ENCODE measurements around the gene HDLBP.
"Not testable (repeated sequence)": the region's sequence is repeated elsewhere in the genome, so short reads cannot be mapped to it uniquely, and the experiment has no call there.

HDLBP gene

GRCh38 chr2:241200822-241201395 is 114.6 kb downstream of the HDLBP start:
- H3K36me3 ChIP-seq (ENCODE audit: control insufficient read depth, insufficient read depth, low read length) = no peaks in the 10 kb centered on the region
- no peaks in the 10 kb centered on the region for H3K4me1 ChIP-seq (ENCODE audit: control insufficient read depth, insufficient read depth, low read length)
- no peaks in the 10 kb centered on the region for H3K27me3 ChIP-seq (ENCODE audit: control insufficient read depth, insufficient read depth, low read length)
- no peak overlapping the region for H3K4me3 ChIP-seq (ENCODE audit: low read length)
- H3K9ac ChIP-seq (ENCODE audit: low read length) = no peak overlapping the region
- no peak overlapping the region for H3K27ac ChIP-seq (ENCODE audit: low read depth, low read length)

- Histone ChIP-seq H3K9ac (ENCODE audit: low read length) (no peak overlapping the region), H3K27ac (ENCODE audit: low read depth, low read length) (no peak overlapping the region), H3K4me1 (ENCODE audit: control insufficient read depth, insufficient read depth, low read length) (no peaks in the 10 kb centered on the region), H3K36me3 (ENCODE audit: control insufficient read depth, insufficient read depth, low read length) (no peaks in the 10 kb centered on the region), H3K4me3 (ENCODE audit: low read length) (no peak overlapping the region), H3K27me3 (ENCODE audit: control insufficient read depth, insufficient read depth, low read length) (no peaks in the 10 kb centered on the region)
Measured at GRCh38 chr2:241199897-241200821, 115.3 kb downstream of the HDLBP start.

- Histone ChIP-seq H3K27me3 (ENCODE audit: control insufficient read depth, insufficient read depth, low read length) (no peaks in the 10 kb centered on the region), H3K36me3 (ENCODE audit: control insufficient read depth, insufficient read depth, low read length) (no peaks in the 10 kb centered on the region), H3K27ac (ENCODE audit: low read depth, low read length) (no peak overlapping the region), H3K4me1 (ENCODE audit: control insufficient read depth, insufficient read depth, low read length) (no peaks in the 10 kb centered on the region), H3K9ac (ENCODE audit: low read length) (no peak overlapping the region), H3K4me3 (ENCODE audit: low read length) (no peak overlapping the region)
Measured at GRCh38 chr2:241199286-241199685, 116.2 kb downstream of the HDLBP start.

- Histone ChIP-seq H3K4me1 (ENCODE audit: control insufficient read depth, insufficient read depth, low read length) (no peaks in the 10 kb centered on the region), H3K4me3 (ENCODE audit: low read length) (no peak overlapping the region), H3K36me3 (ENCODE audit: control insufficient read depth, insufficient read depth, low read length) (no peaks in the 10 kb centered on the region), H3K27ac (ENCODE audit: low read depth, low read length) (no peak overlapping the region), H3K27me3 (ENCODE audit: control insufficient read depth, insufficient read depth, low read length) (no peaks in the 10 kb centered on the region), H3K9ac (ENCODE audit: low read length) (no peak overlapping the region)
Measured at GRCh38 chr2:241198381-241199279, 116.8 kb downstream of the HDLBP start.

- no peaks in the 10 kb centered on the region for H3K27me3 ChIP-seq (ENCODE audit: control insufficient read depth, insufficient read depth, low read length)
- H3K36me3 ChIP-seq (ENCODE audit: control insufficient read depth, insufficient read depth, low read length) = no peaks in the 10 kb centered on the region
- no peak overlapping the region for H3K27ac ChIP-seq (ENCODE audit: low read depth, low read length)
- H3K4me3 ChIP-seq (ENCODE audit: low read length) = no peak overlapping the region
- no peak overlapping the region for H3K9ac ChIP-seq (ENCODE audit: low read length)
- no peaks in the 10 kb centered on the region for H3K4me1 ChIP-seq (ENCODE audit: control insufficient read depth, insufficient read depth, low read length)
Measured at GRCh38 chr2:241197947-241198346, 117.5 kb downstream of the HDLBP start.

- H3K36me3 ChIP-seq (ENCODE audit: control insufficient read depth, insufficient read depth, low read length); H3K27ac ChIP-seq (ENCODE audit: low read depth, low read length); H3K4me1 ChIP-seq (ENCODE audit: control insufficient read depth, insufficient read depth, low read length); H3K4me3 ChIP-seq (ENCODE audit: low read length); H3K27me3 ChIP-seq (ENCODE audit: control insufficient read depth, insufficient read depth, low read length); H3K9ac ChIP-seq (ENCODE audit: low read length): not testable (repeated sequence)
Measured at GRCh38 chr2:241197246-241197645, 118.2 kb downstream of the HDLBP start.

- Histone ChIP-seq H3K36me3 (ENCODE audit: control insufficient read depth, insufficient read depth, low read length) (no peaks in the 10 kb centered on the region), H3K4me1 (ENCODE audit: control insufficient read depth, insufficient read depth, low read length) (no peaks in the 10 kb centered on the region), H3K27ac (ENCODE audit: low read depth, low read length) (no peak overlapping the region), H3K27me3 (ENCODE audit: control insufficient read depth, insufficient read depth, low read length) (no peaks in the 10 kb centered on the region), H3K9ac (ENCODE audit: low read length) (no peak overlapping the region), H3K4me3 (ENCODE audit: low read length) (no peak overlapping the region)
Measured at GRCh38 chr2:241195506-241196130, 119.9 kb downstream of the HDLBP start.

GRCh38 chr2:241194811-241195210 is 120.7 kb downstream of the HDLBP start:
- Histone ChIP-seq H3K36me3 (ENCODE audit: control insufficient read depth, insufficient read depth, low read length) (no peaks in the 10 kb centered on the region), H3K9ac (ENCODE audit: low read length) (no peak overlapping the region), H3K27me3 (ENCODE audit: control insufficient read depth, insufficient read depth, low read length) (no peaks in the 10 kb centered on the region), H3K4me1 (ENCODE audit: control insufficient read depth, insufficient read depth, low read length) (no peaks in the 10 kb centered on the region), H3K27ac (ENCODE audit: low read depth, low read length) (no peak overlapping the region), H3K4me3 (ENCODE audit: low read length) (no peak overlapping the region)

- Histone ChIP-seq H3K27ac (ENCODE audit: low read depth, low read length) (no peak overlapping the region), H3K27me3 (ENCODE audit: control insufficient read depth, insufficient read depth, low read length) (no peaks in the 10 kb centered on the region), H3K4me1 (ENCODE audit: control insufficient read depth, insufficient read depth, low read length) (no peaks in the 10 kb centered on the region), H3K4me3 (ENCODE audit: low read length) (no peak overlapping the region), H3K36me3 (ENCODE audit: control insufficient read depth, insufficient read depth, low read length) (no peaks in the 10 kb centered on the region), H3K9ac (ENCODE audit: low read length) (no peak overlapping the region)
Measured at GRCh38 chr2:241193271-241193670, 122.2 kb downstream of the HDLBP start.

- H3K4me1 ChIP-seq (ENCODE audit: control insufficient read depth, insufficient read depth, low read length) = no peaks in the 10 kb centered on the region
- H3K27ac ChIP-seq (ENCODE audit: low read depth, low read length) = no peak overlapping the region
- no peaks in the 10 kb centered on the region for H3K27me3 ChIP-seq (ENCODE audit: control insufficient read depth, insufficient read depth, low read length)
- no peak overlapping the region for H3K9ac ChIP-seq (ENCODE audit: low read length)
- H3K4me3 ChIP-seq (ENCODE audit: low read length) = no peak overlapping the region
- H3K36me3 ChIP-seq (ENCODE audit: control insufficient read depth, insufficient read depth, low read length) = no peaks in the 10 kb centered on the region
Measured at GRCh38 chr2:241191081-241191480, 124.4 kb downstream of the HDLBP start.

- no peaks in the 10 kb centered on the region for H3K36me3 ChIP-seq (ENCODE audit: control insufficient read depth, insufficient read depth, low read length)
- H3K9ac ChIP-seq (ENCODE audit: low read length) = no peak overlapping the region
- no peaks in the 10 kb centered on the region for H3K4me1 ChIP-seq (ENCODE audit: control insufficient read depth, insufficient read depth, low read length)
- H3K27ac ChIP-seq (ENCODE audit: low read depth, low read length) = no peak overlapping the region
- H3K4me3 ChIP-seq (ENCODE audit: low read length) = no peak overlapping the region
- no peaks in the 10 kb centered on the region for H3K27me3 ChIP-seq (ENCODE audit: control insufficient read depth, insufficient read depth, low read length)
Measured at GRCh38 chr2:241190291-241190981, 125.0 kb downstream of the HDLBP start.

All from rectal smooth muscle tissue (tissue), 1 donor.